Stimulated activated CD4-positive, alpha-beta T cell treated with anti-CD3 and anti-CD28 coated beads, Interleukin-15, amount 100 ng/mL, for 24 hours (primary cell): Measurements from ENCODE around the gene PHF21A.

Source experiments
- DNase-seq: peaks from one replicate; pipeline ENCODE4 v3.0.0-alpha.2; 2020

The PHF21A gene

GRCh38 chr11:46072172-46072964, 48.9 kb downstream of the PHF21A start:
- no peak for DNase-seq

- no peak for DNase-seq
Observed at GRCh38 chr11:46071091-46071490, 50.2 kb downstream of the PHF21A start.

GRCh38 chr11:46069595-46069994, 51.7 kb downstream of the PHF21A start:
- DNase-seq, result no peak

- no peak for DNase-seq
Observed at GRCh38 chr11:46066335-46066734, 54.9 kb downstream of the PHF21A start.

- no peak for DNase-seq
Observed at GRCh38 chr11:46065681-46066080, 55.6 kb downstream of the PHF21A start.

DNA sequence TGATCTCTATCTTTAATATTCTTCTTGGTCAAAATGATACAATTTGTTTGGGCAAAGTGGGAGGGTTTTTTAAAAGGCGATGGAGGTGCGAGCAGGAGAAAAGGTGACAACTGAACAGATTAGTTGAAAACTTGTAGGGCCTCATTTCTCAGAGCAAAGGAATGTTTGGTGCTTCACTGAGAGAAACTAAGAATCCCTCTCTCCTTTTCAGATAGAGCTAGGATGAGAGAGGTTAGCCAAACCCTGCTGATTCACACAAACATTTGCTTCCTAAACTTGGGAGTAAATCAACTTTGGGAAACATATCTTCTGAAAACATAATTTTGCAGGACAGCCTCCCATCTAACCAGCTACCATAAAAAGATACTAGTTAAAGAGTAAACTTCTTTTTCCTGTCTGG, 57.0 kb downstream of the PHF21A start:
- no peak for DNase-seq

- no peak for DNase-seq
Observed at GRCh38 chr11:46063138-46063537, 58.1 kb downstream of the PHF21A start.

DNA sequence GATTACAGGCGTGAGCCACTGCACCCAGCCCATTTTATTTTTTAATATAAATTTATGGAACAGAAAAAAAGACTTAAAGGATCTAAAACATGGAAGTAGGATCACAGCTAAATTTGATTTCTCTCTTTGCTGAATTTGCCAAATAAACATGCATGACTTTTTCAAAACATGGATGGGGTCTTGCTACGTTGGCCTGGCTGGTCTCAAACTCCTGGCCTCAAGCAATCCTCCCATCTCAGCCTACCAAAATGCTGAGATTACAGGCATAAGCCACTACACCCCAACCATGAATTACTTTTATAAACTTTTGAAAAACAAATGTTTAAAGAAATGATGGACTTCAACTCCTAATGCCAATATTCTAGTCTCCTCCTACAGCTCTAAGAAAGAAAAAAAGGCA, 61.2 kb downstream of the PHF21A start:
- no peak for DNase-seq

DNA sequence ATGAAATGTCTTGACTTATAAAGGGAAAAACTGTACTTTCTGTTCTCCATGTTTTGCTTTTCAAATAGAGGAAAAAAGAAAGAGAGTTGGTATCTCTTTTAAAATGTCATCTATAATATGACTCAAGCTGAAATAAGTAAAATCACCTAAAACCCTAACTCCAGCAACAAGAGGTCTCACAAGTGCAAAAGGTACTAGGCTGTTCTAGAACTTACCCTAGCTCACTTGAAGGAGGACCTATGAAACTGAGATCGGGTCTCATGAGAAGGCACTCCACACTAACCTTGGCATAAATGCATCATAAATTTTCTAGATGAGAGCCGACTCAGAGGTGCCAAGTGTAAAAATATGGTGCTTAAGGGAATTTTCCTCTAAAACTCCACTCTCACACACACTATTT, 63.8 kb downstream of the PHF21A start:
- no peak for DNase-seq

GRCh38 chr11:46055371-46055770, 65.9 kb downstream of the PHF21A start:
- DNase-seq, result no peak

DNA sequence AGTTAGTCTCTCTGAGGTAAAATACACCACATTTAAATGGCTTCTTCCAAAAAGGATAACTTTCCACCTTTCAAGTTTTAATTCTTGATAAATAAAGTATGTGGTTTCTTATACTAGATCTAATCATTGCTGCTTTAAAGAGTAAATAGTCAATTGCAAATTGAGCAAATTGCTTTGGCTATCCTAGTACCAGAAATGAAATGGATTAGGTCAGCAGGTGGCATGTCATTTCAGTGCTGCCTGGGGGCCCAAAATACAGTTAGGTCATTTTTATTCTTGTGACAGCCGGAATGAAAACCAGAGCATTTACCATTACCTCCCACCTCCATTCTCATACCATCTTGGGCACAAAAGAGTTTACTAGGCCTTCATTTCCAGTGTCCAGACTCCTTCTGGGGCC, 70.2 kb downstream of the PHF21A start:
- no peak for DNase-seq

DNA sequence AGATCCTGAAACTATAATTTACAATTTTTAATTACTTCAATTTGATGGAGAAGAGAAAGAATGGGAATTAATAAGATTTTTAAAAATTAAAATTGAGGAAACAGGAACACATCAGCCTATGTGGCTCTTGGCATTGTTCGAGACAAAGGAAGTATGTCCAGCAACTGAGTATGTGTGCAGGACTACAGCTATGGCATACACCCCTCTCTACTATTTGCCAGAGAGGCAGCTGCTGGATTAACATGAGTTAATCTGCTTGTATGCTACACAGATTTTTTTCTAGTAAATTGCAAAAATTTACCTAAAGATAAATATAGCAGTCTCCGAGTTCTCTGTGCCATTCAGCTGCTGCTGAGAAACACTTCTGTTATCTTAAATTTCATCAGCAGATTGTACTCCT, 70.6 kb downstream of the PHF21A start:
- DNase-seq, result no peak

GRCh38 chr11:46050003-46050461, 71.2 kb downstream of the PHF21A start:
- DNase-seq, result no peak

DNA sequence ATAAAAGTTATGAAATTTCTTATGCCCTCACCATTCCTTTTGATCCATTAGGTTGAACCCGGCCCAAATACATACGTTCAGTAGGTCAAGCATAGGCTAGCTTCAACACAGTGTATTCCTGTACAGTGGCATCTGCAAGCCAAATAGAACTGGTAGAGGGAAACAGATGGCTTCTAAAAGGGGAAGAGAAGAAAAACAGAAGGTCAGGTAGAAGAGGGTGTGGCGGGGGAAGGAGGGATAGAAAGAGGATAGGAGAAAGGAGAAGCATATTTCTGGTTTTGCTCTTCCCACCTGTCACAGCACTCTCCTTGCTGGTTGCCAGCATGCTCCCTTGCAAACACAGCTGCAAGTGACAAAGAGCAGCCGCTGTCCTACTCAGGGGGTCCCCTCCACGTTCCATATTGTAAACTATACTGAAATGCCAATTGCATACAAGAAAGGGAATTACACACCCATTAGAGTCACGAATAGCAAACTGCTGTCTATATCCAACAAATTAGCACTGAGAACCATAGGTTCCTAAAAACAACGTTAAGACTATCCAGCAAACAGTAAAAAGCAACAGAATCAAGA, 71.8 kb downstream of the PHF21A start:
- no peak for DNase-seq

DNA sequence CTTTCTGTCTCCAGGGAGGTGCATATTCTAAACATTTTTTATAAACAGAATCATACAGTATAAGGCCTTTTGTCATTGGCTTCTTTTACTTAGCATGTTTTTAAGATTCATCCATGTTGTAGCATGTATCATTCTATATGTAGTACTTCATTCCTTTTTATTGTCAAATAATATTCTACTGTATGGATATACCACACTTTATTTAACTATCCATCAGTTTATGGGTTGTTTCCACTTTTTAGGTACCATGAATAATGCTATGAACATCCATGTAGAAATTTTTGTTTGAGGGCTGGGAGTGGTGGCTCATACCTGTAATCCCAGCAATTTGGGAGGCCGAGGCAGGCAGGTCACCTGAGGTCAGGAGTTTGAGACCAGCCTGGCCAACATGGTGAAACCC, 73.1 kb downstream of the PHF21A start:
- DNase-seq, result no peak

DNA sequence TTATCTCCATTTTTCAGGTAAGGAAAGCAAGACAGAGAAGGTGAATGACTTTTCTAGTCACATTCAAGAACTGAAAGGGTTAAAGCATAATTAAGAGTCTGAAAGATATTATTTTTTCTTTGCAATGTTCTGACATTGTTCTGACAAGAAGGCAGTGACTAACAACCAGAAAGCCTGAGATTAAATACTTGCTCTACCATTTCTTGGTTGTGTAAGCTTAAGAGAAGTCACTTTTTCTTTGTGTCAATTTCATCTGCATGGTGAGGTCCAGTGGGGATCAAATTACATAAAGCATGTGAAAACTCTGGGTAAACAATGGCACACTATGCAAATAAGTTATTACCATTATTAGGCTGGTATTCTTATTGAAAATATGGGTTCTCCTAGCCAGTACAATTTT, 73.7 kb downstream of the PHF21A start:
- no peak for DNase-seq

- DNase-seq, result no peak
Observed at GRCh38 chr11:46045811-46046210, 75.4 kb downstream of the PHF21A start.

- DNase-seq, result no peak
Observed at GRCh38 chr11:46044601-46045000, 76.7 kb downstream of the PHF21A start.

DNA sequence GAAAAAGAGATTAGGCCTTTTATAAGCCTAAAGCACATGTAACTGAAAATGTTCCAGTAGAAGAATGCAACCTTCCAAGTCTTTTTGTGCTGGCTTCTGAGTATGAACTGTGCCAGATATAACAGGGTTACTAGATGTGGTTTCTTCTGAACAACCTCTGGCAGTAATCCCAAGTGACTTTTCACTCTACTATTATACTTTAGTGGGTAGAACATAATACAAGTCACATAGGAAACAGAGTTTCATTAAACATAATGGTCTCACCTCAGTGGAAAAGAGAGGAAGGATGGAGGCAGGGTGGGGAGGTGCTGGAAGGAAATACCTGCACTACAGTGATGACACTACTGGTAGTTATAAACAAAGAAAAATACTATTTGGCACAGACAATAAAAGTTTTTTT, 81.3 kb downstream of the PHF21A start:
- no peak for DNase-seq

DNA sequence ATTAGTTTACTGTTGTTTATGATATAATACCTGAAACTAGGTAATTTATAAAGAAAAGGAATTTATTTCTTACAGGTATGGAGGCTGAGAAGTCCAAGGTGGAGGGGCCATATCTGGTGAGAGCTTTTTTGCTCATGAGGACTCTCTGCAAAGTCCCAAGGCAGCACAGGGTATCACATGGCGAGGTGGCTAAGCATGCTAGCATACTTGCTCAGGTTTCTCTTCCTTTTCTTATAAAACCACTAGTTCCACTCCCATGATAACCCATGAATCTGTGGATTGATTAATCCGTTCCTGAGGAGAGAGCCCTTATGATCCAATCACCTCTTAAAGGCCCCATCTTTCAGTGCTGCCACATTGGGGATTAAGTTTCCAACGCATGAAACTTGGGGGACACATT, 82.7 kb downstream of the PHF21A start:
- no peak for DNase-seq

DNA sequence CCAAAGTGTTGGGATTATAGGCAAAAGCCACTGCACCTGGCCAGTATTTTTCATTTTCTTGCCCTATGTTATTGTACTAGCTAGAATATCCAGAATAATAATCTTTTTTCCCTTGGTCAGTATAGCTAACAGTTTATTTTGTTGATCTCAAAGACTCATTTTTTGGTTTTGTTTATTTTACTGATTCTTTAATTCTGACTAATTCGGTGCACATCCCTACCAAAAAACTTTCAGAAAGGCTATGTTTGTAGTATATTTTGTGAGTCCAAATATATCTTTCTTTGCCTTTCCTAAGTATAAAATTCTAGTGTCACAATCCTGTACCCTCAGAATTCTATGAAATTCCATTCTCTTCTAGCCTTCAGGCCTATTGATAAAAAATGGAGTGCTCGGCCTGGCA, 84.3 kb downstream of the PHF21A start:
- DNase-seq, result no peak

DNA sequence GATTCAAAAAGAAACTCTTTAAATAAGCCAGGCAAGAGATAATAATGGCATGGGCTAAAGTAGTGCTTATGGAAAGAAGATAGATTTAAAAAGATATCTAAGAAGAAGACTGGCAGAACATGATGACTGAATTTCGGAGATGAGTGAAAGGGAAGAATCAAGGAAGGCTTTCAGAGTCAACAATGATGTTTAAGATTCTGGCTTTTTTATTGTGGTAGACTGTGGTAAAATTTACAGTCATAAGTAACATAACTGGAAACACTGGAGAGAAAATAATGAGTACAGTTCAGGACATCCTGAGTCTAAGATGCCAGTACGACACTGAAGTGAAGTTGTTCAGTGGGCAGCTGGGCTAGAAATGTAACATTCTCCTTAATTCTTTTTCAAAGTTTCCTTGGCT, 85.2 kb downstream of the PHF21A start:
- no peak for DNase-seq

GRCh38 chr11:46034041-46034440, 87.2 kb downstream of the PHF21A start:
- no peak for DNase-seq

DNA sequence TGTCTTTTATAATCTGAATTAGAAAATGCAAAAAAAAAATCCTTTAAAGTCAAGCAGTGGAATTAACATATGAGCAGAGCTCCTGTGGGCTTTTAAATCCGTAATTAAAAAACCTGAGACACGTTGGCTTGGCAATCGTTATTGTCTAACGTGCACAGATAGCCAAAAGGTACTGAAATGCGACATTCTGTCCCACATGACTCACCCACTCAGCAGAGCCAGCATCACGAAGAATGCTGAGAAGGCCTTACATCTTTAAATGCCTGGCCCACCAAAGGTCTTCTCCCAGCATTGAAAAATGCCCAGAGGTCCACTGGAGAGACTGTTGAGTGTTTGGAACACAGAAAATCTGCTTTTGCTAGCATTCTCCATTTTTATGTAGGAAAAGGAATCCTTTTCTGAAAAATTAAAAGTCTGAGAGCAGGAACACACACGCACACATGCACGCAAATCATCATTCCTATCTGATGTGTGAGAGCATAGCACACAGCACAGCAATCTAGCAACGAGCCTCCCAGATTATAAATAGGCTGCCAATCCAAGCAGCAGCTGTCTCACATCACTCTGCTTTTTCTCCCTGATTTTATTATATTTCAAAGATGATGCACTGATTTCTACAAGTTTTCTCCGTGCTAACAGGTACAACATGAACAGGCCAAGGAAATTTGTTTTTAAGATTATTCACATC, 94.5 kb downstream of the PHF21A start:
- DNase-seq, result no peak
